HG03280 (cell line): ENCODE results near the gene CDKN2B.

Experiments used
- ATAC-seq: cut with Tn5 transposase; IDR thresholded peaks from one replicate; pipeline ENCODE4 v1.9.1; 2021; ENCODE audit warnings: mild to moderate bottlenecking, moderate library complexity; ENCODE audit not compliant: unreplicated experiment

CDKN2B gene

DNA sequence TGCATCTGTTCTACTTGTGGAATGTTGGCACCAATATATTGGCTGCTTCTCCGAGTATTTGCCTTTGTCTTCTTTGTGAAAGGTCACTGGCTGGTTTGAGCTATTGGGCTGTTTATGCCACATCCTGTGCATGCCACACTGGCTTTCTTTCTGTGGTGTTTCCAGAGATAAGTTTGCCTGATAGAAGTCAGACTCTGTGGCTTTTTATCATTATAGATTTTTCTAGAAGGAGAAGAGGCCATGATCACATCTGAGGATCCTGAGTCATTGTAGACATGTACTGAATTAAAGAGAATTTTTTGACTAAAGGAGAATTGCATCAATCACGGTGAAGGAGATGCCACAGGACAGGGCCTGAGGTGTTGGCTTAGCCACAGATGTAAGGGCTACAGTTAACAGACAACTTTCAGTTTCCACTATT is 26.5 kb upstream of the CDKN2B start:
- ATAC-seq: no peak

GRCh38 chr9:22033012-22033630 is 24.0 kb upstream of the CDKN2B start:
- no peak for ATAC-seq

DNA sequence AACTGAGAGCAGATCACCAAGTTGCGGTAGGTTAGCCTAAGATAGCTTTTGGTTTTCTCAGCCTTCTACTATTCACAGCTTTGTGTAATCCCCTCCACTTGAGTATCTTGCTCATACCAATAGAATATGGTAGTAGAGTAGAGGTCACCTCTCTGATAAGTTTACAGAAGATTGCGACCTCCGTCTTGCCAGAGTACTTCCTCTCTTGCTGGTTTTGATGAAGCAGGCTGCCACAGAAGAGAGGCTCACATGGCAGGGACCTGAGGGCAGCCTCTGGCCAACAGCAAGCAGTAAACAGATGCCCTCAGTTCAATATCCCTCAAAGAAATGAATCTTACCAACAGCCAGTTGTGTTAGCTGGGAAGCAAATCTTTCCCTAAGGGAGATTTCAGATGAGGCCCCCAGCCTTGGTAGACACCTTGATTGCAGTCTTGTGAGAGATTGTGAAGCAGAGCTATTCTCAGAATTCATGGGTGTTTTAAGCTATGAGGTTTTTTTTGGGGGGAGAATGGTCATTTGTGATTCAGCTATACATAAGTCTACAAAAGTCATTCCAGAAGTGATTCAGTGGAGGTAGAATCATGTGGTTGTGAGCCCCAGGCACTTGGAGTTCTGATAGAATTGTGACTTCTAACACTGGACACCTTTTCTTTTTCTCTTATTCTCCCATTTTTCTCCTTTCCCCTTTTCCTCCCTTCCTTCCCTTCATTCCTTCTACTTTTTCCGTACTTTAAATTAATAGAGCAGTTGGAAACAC is 22.7 kb upstream of the CDKN2B start:
- no peak for ATAC-seq

DNA sequence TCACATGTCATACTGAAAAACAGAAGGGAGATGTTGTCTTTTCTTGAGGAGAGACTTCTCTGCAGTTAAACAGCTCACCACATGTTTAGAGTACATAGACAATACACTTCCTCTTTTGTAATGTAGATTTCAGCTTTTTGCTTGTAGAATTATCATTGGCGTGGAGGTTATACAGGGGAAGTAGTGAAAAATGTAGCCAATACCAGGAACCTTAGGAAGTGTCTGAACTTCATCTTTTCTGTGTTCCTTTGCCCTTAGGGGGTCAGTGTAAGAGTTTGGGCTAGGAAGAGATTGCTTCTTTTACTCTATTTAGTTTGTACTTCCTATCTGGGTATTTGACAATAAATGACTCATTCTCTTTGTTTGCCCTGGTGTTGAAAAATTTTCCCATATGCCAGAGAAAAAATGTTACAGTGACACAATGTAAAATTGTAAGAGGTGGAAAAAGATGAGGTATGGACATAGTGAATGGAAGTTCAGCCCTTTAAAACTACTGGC is 21.0 kb upstream of the CDKN2B start:
- ATAC-seq: peak; percentile 82

DNA sequence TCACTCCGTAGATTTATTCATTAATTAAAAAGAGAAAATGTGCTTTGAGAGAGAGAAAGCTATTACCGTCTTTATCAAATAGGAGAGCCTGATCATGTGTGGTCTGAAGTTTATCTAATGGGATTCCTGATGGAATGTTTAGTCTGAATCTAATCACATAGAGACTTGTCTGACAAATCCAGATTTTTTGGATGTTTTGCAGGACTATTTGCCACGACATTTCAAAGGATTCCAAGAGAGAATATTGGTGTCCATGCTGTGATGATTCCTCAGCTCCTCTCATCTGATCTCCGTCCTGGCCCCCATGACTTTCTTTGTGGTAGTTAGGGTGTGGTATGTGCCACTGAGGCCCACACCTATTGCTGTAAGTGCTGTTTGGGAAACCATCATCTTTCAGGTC is 20.1 kb upstream of the CDKN2B start:
- ATAC-seq: no peak

DNA sequence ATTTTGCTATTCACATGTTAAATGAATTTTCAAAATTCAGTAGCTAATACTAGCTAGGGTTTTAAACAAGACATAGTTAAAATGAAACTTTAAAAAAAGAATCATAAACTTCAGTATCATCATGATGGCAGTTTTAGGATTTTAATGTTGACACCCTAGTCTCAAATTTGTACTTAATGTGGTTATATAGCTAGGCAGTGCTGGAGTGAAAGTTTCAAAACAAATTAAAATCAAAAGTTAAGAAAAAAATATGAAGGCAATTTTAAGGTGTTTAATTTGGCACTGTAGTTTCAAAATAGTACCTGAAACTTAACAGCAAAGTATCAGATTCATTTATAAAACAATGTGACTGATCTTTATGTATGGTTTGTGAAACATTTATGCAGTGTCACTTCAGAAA is 19.3 kb upstream of the CDKN2B start:
- no peak for ATAC-seq

DNA sequence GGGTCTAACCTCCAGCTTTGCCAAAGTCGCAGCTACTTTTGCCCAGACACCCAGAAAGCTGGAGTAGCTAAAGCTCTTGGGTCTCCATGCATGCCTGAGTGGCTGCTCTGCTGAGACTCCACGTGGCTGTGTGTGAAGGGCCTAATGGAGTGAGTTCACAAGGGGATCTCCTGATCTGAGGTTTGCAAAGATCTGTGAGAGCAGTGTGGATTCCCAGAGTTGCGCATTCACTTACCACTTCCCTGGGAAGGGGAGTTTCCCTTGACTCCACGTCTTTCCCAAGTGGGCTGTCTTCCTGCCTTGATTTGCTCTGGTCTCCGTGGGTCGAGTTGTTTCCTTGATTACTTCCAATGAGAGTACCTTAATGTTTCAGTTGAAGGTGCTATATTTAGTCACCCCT is 17.6 kb upstream of the CDKN2B start:
- ATAC-seq: no peak

GRCh38 chr9:22022396-22022795 is 13.3 kb upstream of the CDKN2B start:
- ATAC-seq: no peak

- ATAC-seq: no peak
Measured at GRCh38 chr9:22010866-22011625, 1.9 kb upstream of the CDKN2B start.

DNA sequence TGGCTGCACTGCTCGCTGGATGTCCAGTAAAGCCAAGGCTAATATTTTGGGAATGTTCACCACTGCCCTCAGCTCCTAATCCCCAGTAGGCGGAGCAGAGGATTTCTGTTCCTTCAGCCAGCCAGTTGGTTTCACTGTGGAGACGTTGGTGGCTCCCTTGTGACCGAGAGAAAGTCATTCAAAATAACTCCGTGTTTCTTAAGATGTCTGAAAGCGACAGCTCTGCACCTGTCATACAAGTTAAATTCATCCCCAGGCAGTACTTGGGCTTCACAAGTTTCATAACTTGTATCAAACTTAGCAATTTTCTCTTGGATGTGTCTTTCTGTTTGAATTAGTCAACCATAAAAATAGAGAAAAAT is 382 bp upstream of the CDKN2B start:
- ATAC-seq: peak; percentile 46

DNA sequence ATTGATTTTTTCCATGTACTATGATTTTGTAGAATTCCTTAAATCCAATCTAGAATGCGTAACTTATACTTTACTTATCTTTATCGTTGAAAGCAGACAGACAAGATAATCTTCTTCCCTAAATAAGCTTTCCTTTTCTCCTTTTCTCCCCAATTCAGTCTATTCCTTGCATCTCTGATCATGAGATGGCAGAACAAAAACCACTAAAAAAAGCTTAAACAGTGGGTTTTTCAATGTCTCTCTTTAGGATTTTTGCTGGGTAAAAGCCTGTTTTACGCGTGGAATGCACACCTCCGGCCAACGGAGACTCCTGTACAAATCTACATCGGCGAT is 755 bp downstream of the CDKN2B start:
- no peak for ATAC-seq

GRCh38 chr9:22005702-22006606 is 3.2 kb downstream of the CDKN2B start:
- ATAC-seq: no peak

GRCh38 chr9:22005021-22005701 is 3.9 kb downstream of the CDKN2B start:
- ATAC-seq: no peak

- no peak for ATAC-seq
Measured at GRCh38 chr9:22002038-22002437, 7.1 kb downstream of the CDKN2B start.

- no peak for ATAC-seq
Measured at GRCh38 chr9:21998026-21998425, 11.1 kb downstream of the CDKN2B start.

- no peak for ATAC-seq
Measured at GRCh38 chr9:21997480-21997879, 11.6 kb downstream of the CDKN2B start.

GRCh38 chr9:21996858-21997257 is 12.2 kb downstream of the CDKN2B start:
- ATAC-seq: no peak

DNA sequence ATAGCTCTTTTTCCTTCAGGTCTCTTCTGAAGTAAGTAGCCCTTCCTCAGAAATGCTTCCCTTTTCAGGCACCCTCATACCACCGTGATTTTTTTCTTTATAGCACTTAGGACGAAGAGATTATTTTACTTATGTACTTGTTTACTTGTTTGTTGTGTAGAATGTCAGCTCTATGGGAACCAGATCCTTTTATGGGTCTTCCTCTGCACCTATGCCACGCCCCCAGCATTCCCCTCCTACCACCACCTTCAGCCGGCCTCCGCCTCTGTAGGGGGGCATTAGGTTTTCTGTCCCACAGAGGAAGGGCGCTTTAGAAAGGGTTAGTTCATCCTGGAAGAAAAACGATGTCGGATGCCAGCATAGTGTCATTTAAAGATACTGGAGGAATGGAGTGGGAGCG is 12.7 kb downstream of the CDKN2B start:
- no peak for ATAC-seq

DNA sequence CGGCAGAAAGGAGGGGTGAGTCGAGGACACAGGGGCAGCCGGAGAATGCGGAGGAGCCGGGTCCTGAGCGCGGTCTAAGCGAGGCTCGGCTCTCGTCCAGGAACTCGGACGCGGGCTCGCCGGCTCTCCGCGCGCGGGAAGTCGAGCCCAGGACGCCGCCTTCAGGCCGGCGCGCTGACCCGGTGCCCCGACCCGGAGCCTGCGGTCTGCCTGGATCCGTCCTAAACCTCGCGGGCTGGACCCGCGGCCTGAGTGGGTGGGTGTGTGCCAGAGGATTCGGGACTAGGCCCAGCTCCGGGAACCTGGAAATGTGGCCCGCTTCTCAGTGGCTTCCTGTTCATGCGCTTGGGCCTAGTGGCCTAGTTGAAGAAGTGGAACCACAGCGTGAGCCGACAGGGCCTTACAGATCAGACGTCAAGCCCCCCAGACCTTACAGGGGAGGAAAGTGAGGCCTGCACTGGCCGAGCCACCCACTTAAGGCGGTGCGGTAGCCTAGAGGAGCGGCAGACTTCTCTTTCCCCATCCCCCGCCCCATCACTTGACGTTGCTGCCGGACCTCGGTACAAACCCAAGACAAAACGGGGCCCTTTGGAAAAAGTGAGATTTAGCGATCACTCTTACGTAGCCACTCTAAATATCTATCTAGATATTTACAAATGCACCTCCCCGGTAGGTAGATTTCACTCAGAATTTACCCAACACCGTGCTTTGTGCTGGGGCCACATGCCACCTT is 13.3 kb downstream of the CDKN2B start:
- peak; percentile 22 for ATAC-seq
